ENCODE measurements around the gene HAO1. TPM values are rescaled to one million over a fixed set of nuclear protein-coding genes. Genes with fewer than 3 reads are reported as not detected.

The HAO1 gene
- total and polyA plus RNA-seq, 8 donors = 0.16 to 0.54 (median 0.24) TPM; not detected in 4

GRCh38 chr20:7856756-7857155 is 83.5 kb downstream of the HAO1 start:
- Histone ChIP-seq H3K27ac (no peak overlapping the region), H3K9me3 (no peaks in the 10 kb centered on the region), H3K27me3 (no peaks in the 10 kb centered on the region), H3K4me1 (no peaks in the 10 kb centered on the region), H3K36me3 (no peaks in the 10 kb centered on the region), H3K4me3 (no peak overlapping the region)
- intact Hi-C loops (cut with DNase I) = no loop called here
- no peak for ATAC-seq
- no peak for TF ChIP-seq CTCF (IDR thresholded peaks at IDR 0.05)
- WGBS, 2 donors = 42 to 47% methylated on average over 2 of the region's 2 CpGs
- FAIRE-seq = no peak
- DNase-seq = no peak

- intact Hi-C loops (cut with DNase I) = no loop called here
- no peak overlapping the region for H3K4me3 ChIP-seq
- no peak for ATAC-seq
- no peaks in the 10 kb centered on the region for H3K36me3 ChIP-seq
- 22 to 25% methylated on average over 1 of the region's 1 CpG for WGBS, 2 donors
- H3K4me1 ChIP-seq = no peaks in the 10 kb centered on the region
- H3K27ac ChIP-seq = no peak overlapping the region
- DNase-seq = no peak
- no peaks in the 10 kb centered on the region for H3K9me3 ChIP-seq
- TF ChIP-seq CTCF (IDR thresholded peaks at IDR 0.05) = no peak
- H3K27me3 ChIP-seq = no peaks in the 10 kb centered on the region
- FAIRE-seq = no peak
Observed at GRCh38 chr20:7855545-7855944, 84.7 kb downstream of the HAO1 start.

GRCh38 chr20:7853493-7853892 is 86.8 kb downstream of the HAO1 start:
- DNase-seq (no peak), FAIRE-seq (no peak), ATAC-seq (no peak)
- TF ChIP-seq CTCF (IDR thresholded peaks at IDR 0.05) = no peak
- intact Hi-C loops (cut with DNase I) = no loop called here
- Histone ChIP-seq H3K27me3 (no peaks in the 10 kb centered on the region), H3K4me1 (no peaks in the 10 kb centered on the region), H3K9me3 (no peaks in the 10 kb centered on the region), H3K4me3 (no peak overlapping the region), H3K27ac (no peak overlapping the region), H3K36me3 (no peaks in the 10 kb centered on the region)

- H3K36me3 ChIP-seq = no peaks in the 10 kb centered on the region
- no peak overlapping the region for H3K4me3 ChIP-seq
- no peaks in the 10 kb centered on the region for H3K9me3 ChIP-seq
- H3K27me3 ChIP-seq = no peaks in the 10 kb centered on the region
- no peak for TF ChIP-seq CTCF (IDR thresholded peaks at IDR 0.05)
- no peak overlapping the region for H3K27ac ChIP-seq
- intact Hi-C loops (cut with DNase I) = no loop called here
- H3K4me1 ChIP-seq = no peaks in the 10 kb centered on the region
- DNase-seq (no peak), ATAC-seq (no peak), FAIRE-seq (no peak)
- 64 to 77% methylated on average over 7 of the region's 7 CpGs for WGBS, 2 donors
Observed at GRCh38 chr20:7850775-7851490, 89.3 kb downstream of the HAO1 start.

GRCh38 chr20:7849675-7850074 is 90.6 kb downstream of the HAO1 start:
- H3K4me3 ChIP-seq = no peak overlapping the region
- FAIRE-seq = no peak
- no peaks in the 10 kb centered on the region for H3K27me3 ChIP-seq
- H3K27ac ChIP-seq = no peak overlapping the region
- no peaks in the 10 kb centered on the region for H3K9me3 ChIP-seq
- TF ChIP-seq CTCF (IDR thresholded peaks at IDR 0.05) = no peak
- WGBS, 2 donors = 82 to 91% methylated on average over 2 of the region's 2 CpGs
- ATAC-seq = no peak
- H3K36me3 ChIP-seq = no peaks in the 10 kb centered on the region
- intact Hi-C loops (cut with DNase I) = no loop called here
- H3K4me1 ChIP-seq = no peaks in the 10 kb centered on the region
- DNase-seq = no peak
